Stimulated activated CD4-positive, alpha-beta T cell treated with anti-CD3 and anti-CD28 coated beads, TNF-alpha, amount 100 ng/mL, for 4 hours (primary cell): Measurements from ENCODE around the gene CPTP.
A peak's percentile ranks its signal among the peaks of the same experiment; 100 is the strongest.

ENCODE experiments used
- DNase-seq, 3 experiments: peaks; one replicate each; pipeline ENCODE4 v3.0.0-alpha.2; 2020; ENCODE audit warnings: low read depth in 3 of 3

CPTP gene

GRCh38 chr1:1334835-1335234 is 10.2 kb downstream of the CPTP start:
- no peak for DNase-seq

GRCh38 chr1:1335283-1335682 is 10.7 kb downstream of the CPTP start:
- DNase-seq, result no peak

GRCh38 chr1:1335792-1336248 is 11.2 kb downstream of the CPTP start:
- DNase-seq, result no peak

- no peak for DNase-seq
These were observed 11.8 kb downstream of the CPTP start for GRCh38 chr1:1336446-1336845.

- DNase-seq, result no peak
These were observed 12.6 kb downstream of the CPTP start for GRCh38 chr1:1336931-1337792.

GRCh38 chr1:1337793-1338147 is 13.2 kb downstream of the CPTP start:
- no peak for DNase-seq

GRCh38 chr1:1338278-1338677 is 13.7 kb downstream of the CPTP start:
- no peak for DNase-seq

GRCh38 chr1:1340185-1340584 is 15.6 kb downstream of the CPTP start:
- DNase-seq, result no peak

- DNase-seq, result no peak
These were observed 16.4 kb downstream of the CPTP start for GRCh38 chr1:1340791-1341548.

GRCh38 chr1:1341549-1342021 is 17.0 kb downstream of the CPTP start:
- DNase-seq, result no peak

GRCh38 chr1:1342061-1342562 is 17.5 kb downstream of the CPTP start:
- DNase-seq, result no peak

- DNase-seq, result no peak
These were observed 18.0 kb downstream of the CPTP start for GRCh38 chr1:1342584-1343115.

GRCh38 chr1:1343811-1344421 is 19.3 kb downstream of the CPTP start:
- DNase-seq, result no peak

GRCh38 chr1:1344655-1345361 is 20.2 kb downstream of the CPTP start:
- DNase-seq, result peak in 1 of 3 experiments; percentile 35

GRCh38 chr1:1345384-1345783 is 20.8 kb downstream of the CPTP start:
- no peak for DNase-seq

- DNase-seq, result no peak
These were observed 21.4 kb downstream of the CPTP start for GRCh38 chr1:1345860-1346500.

GRCh38 chr1:1346501-1346890 is 21.9 kb downstream of the CPTP start:
- no peak for DNase-seq

- no peak for DNase-seq
These were observed 22.5 kb downstream of the CPTP start for GRCh38 chr1:1347026-1347595.

- DNase-seq, result no peak
These were observed 23.2 kb downstream of the CPTP start for GRCh38 chr1:1347663-1348419.
